Upper lobe of left lung (tissue), 4 donors: ENCODE results near the gene DDX31.

Source experiments
- EP300 ChIP-seq, 4 donors: sonication (generic); formaldehyde crosslinking; IDR thresholded peaks; one replicate each; pipeline ENCODE4 v1.5.1; 2017; ENCODE audit warnings: antibody characterized with exemption in 4 of 4, control low read depth in 2 of 4
- POLR2A ChIP-seq, 4 donors: fragments of 450-650 bp; IDR thresholded peaks; one replicate each; pipeline ENCODE4 v1.5.1; 2016 to 2017; ENCODE audit warnings: antibody characterized with exemption in 4 of 4, mild to moderate bottlenecking in 2 of 4
- POLR2AphosphoS5 ChIP-seq, 2 donors: sonication (generic); formaldehyde crosslinking; IDR thresholded peaks; one replicate each; pipeline ENCODE4 v1.5.1; 2017; ENCODE audit warnings: antibody characterized with exemption in 2 of 2
- TF ChIP-seq, protein P1 (sequence below), 6 experiments: fragments of 450-650 bp in 4 of 6; fragments of 200-600 bp in 2 of 6; sonication (generic) in 2 of 6; IDR thresholded peaks; one replicate each; pipeline ENCODE4 v1.5.1; 2016 to 2019; ENCODE audit warnings: antibody characterized with exemption in 6 of 6

DNA sequence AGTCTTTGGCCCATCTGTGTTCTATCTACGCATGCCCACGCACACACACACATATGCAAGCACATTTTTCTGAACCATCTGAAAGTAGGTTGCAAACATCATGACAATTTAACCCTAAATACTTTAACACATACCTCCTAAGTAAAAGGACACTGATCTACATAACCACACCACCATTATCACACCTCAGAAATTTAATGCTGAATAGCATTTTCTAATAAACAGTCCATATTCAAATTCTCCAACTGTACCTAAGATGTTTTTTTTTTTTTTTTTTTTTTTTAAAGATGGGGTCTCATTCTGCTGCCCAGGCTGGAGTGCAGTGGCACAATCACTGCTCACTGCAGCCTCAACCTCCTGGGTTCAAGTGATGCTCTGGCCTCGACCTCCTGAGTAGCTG is 35.5 kb downstream of the DDX31 start:
- TF ChIP-seq EP300 (IDR thresholded peaks at IDR 0.05) (no peak), POLR2AphosphoS5 (IDR thresholded peaks at IDR 0.05) (no peak), POLR2A (IDR thresholded peaks at IDR 0.05) (no peak)
- TF ChIP-seq, protein P1, sequence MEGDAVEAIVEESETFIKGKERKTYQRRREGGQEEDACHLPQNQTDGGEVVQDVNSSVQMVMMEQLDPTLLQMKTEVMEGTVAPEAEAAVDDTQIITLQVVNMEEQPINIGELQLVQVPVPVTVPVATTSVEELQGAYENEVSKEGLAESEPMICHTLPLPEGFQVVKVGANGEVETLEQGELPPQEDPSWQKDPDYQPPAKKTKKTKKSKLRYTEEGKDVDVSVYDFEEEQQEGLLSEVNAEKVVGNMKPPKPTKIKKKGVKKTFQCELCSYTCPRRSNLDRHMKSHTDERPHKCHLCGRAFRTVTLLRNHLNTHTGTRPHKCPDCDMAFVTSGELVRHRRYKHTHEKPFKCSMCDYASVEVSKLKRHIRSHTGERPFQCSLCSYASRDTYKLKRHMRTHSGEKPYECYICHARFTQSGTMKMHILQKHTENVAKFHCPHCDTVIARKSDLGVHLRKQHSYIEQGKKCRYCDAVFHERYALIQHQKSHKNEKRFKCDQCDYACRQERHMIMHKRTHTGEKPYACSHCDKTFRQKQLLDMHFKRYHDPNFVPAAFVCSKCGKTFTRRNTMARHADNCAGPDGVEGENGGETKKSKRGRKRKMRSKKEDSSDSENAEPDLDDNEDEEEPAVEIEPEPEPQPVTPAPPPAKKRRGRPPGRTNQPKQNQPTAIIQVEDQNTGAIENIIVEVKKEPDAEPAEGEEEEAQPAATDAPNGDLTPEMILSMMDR (IDR thresholded peaks at IDR 0.05) = no peak
